ENCODE data around the gene ZDHHC8.

ZDHHC8 gene

DNA sequence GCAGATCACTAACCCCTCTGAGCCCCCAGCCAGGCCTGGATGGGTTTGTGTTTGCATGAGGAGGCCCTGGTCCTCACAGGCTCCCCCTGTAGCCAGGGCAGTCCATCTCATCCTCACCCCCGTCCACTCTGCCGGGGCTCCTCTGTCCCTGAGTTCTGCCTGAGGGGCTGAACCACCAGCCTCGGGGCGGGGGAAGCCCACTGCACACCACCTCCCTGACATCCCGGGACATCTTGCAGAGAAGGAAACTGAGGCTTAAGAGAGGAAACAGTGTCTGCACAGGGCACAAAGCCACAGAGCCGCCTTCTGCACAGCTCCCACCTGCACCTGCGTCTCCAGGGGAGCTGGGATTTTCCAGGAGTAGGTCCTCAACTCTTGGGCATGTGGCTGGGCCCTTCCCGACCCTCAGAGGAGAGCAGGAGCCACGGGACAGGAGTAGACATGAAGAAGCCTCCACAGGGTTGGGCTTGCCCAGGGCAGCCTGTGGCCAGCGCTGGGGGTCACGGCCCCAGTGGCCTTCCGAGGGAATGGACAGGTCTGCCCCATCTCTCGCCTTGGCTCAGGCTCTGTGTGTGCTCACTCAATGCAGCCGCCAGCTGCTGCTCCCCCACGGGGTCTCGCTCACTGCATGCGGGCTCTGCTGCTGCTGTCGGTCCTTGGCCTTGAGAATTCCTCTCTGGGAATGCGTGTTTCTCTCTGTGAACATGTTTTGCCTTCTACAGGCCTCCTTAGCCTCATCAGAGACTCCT lies 64.7 kb downstream of the ZDHHC8 start:
- TF ChIP-seq CTCF (IDR thresholded peaks at IDR 0.05), result no peak

Data from LNCAP (cell line).